Coronary artery (tissue), 2 donors: ENCODE measurements around the gene DQX1.

ENCODE experiments used
- DNase-seq: peaks from one replicate; pipeline ENCODE4 v3.0.0-alpha.2; 2017; ENCODE audit warnings: low spot score
- H3K27ac ChIP-seq, 2 donors: fragments of 200-600 bp; sonication (generic); one replicate each; pipeline ENCODE4 v1.5.1; 2016 to 2019
- H3K4me3 ChIP-seq: fragments of 200-600 bp; sonication (generic); 2 replicates; pipeline ENCODE4 v1.5.1; 2016; ENCODE audit warnings: mild to moderate bottlenecking, moderate library complexity
- CTCF ChIP-seq: fragments of 200-600 bp; sonication (generic); IDR thresholded peaks from one replicate; pipeline ENCODE4 v1.5.1; 2019; ENCODE audit warnings: antibody characterized with exemption

The DQX1 gene

GRCh38 chr2:74531666-74532065 is 5.6 kb upstream of the DQX1 start:
- TF ChIP-seq CTCF: no peak
- DNase-seq: no peak
- Histone ChIP-seq H3K27ac (peak overlapping the region in 1 of 2 donors; percentile 24), H3K4me3 (no peak overlapping the region)

GRCh38 chr2:74530239-74531187 is 4.5 kb upstream of the DQX1 start:
- no peak for DNase-seq
- TF ChIP-seq CTCF: no peak
- peak overlapping the region; percentile 94 for H3K4me3 ChIP-seq
- peak overlapping the region; percentile 83 to 92 for H3K27ac ChIP-seq

GRCh38 chr2:74529357-74530238 is 3.6 kb upstream of the DQX1 start, which contains the start of the genes AUP1 and HTRA2:
Gene AUP1 (minus strand): TSS chr2:74529706. CDS start chr2:74529629, 77 bp downstream.
Gene HTRA2 (plus strand): TSS chr2:74529933. CDS start chr2:74530007, 74 bp downstream.
- H3K27ac ChIP-seq: peak within 1 kb of the TSS; percentile 83 to 92
- peak; percentile 100 for DNase-seq
- H3K4me3 ChIP-seq: peak within 1 kb of the TSS; percentile 94
- no peak for TF ChIP-seq CTCF

DNA sequence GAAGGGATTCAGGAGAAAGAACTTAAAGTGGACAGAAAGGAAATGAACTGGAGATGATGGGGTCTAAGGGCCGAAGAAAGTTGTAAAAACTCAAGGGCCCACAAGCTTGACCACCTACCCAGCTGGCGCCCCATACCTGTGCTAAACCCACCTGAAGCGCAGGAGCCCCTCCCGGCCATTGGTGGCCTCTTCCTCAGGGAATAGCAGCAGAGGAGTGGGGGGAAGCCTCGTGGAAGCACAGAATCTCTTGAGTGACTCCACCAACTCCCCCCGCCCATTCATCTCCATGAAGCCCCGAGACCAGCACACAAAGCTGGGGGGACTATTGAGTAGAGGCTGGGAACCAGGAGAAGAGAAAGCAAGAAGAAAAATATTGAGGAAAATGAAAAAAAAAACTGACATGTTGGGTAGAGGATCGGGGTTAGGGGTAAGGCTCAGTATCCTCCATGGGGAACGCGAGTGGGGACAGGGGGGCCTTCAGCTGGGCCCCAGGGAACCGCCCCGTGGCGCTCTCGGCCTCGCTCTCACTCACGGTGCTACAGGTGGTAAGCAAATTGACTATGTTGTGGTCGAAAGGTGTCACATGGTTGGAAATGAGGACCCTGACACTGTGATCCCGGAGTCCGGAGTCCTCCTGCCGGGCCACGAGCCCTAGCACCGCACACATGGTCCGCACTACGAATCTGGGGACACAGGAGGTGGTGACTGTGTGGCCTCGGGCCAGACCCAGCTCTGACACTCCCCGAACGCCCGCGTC is 2.7 kb upstream of the DQX1 start:
- peak overlapping the region; percentile 76 to 92 for H3K27ac ChIP-seq
- DNase-seq: no peak
- peak overlapping the region; percentile 94 for H3K4me3 ChIP-seq
- TF ChIP-seq CTCF: no peak

- Histone ChIP-seq H3K4me3 (no peak overlapping the region), H3K27ac (no peak overlapping the region)
- no peak for DNase-seq
- no peak for TF ChIP-seq CTCF
Measured at GRCh38 chr2:74527741-74528140, 1.7 kb upstream of the DQX1 start.

DNA sequence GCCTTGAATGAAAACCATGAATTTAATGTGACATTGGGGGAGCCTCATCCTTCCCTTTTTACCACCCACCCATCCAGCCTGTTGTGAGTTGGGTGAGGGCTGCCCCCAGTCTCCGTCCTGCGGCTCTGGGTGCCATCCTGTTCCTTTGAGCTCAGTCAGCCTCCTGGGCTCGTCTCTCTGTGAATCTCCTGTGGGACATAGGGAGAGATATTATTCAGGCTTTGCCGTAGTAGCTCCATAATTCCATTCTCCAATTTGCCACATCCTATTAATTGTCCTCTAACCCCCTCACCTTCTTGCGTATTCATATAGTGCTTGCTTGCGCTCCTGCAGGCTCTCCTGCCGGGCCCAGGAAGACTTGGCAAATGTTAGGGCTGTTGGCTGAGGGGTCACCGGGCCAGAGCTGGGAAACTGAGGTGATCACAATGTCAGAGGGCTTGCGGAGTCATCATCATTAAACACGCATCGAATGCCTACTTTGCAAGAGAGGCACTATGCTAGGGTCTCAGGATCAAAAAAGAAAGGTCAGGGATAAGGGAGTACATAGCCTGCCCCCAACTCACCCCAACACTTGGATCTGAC is 709 bp upstream of the DQX1 start:
- Histone ChIP-seq H3K27ac (no peak overlapping the region), H3K4me3 (no peak overlapping the region)
- no peak for DNase-seq
- no peak for TF ChIP-seq CTCF
